Measurements from ENCODE around the gene RNF145.

DNA sequence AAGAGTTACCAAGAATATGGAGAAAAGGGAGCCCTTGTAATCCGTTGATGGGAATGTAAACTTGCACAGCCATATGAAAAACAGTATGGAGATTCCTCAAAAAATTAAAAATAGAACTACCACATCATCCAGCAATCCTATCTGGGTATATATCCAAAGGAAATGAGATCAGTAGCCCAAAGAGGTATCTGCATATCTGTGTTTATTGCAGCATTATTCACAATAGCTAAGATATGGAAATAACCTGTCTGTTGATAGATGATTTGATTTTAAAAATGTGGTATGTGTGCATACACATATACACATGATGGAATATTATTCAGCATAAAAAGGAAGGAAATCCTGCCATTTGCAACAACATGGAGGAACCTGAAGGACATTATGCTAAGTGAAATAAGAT lies 61.4 kb downstream of the RNF145 start:
- TF ChIP-seq EP300 (IDR thresholded peaks at IDR 0.05; ENCODE audit: borderline replicate concordance) (no peak), CEBPB (IDR thresholded peaks at IDR 0.05) (no peak), YY1 (IDR thresholded peaks at IDR 0.05; ENCODE audit: low read depth) (no peak), TAF1 (IDR thresholded peaks at IDR 0.05; ENCODE audit: low read depth) (no peak)
- TF ChIP-seq, protein P1, sequence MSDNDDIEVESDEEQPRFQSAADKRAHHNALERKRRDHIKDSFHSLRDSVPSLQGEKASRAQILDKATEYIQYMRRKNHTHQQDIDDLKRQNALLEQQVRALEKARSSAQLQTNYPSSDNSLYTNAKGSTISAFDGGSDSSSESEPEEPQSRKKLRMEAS (IDR thresholded peaks at IDR 0.05), result no peak
- TF ChIP-seq, protein P2, sequence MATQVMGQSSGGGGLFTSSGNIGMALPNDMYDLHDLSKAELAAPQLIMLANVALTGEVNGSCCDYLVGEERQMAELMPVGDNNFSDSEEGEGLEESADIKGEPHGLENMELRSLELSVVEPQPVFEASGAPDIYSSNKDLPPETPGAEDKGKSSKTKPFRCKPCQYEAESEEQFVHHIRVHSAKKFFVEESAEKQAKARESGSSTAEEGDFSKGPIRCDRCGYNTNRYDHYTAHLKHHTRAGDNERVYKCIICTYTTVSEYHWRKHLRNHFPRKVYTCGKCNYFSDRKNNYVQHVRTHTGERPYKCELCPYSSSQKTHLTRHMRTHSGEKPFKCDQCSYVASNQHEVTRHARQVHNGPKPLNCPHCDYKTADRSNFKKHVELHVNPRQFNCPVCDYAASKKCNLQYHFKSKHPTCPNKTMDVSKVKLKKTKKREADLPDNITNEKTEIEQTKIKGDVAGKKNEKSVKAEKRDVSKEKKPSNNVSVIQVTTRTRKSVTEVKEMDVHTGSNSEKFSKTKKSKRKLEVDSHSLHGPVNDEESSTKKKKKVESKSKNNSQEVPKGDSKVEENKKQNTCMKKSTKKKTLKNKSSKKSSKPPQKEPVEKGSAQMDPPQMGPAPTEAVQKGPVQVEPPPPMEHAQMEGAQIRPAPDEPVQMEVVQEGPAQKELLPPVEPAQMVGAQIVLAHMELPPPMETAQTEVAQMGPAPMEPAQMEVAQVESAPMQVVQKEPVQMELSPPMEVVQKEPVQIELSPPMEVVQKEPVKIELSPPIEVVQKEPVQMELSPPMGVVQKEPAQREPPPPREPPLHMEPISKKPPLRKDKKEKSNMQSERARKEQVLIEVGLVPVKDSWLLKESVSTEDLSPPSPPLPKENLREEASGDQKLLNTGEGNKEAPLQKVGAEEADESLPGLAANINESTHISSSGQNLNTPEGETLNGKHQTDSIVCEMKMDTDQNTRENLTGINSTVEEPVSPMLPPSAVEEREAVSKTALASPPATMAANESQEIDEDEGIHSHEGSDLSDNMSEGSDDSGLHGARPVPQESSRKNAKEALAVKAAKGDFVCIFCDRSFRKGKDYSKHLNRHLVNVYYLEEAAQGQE (IDR thresholded peaks at IDR 0.05; ENCODE audit: low read depth), result no peak
- TF ChIP-seq, protein P3, sequence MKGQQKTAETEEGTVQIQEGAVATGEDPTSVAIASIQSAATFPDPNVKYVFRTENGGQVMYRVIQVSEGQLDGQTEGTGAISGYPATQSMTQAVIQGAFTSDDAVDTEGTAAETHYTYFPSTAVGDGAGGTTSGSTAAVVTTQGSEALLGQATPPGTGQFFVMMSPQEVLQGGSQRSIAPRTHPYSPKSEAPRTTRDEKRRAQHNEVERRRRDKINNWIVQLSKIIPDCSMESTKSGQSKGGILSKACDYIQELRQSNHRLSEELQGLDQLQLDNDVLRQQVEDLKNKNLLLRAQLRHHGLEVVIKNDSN (IDR thresholded peaks at IDR 0.05), result no peak

Data from Ishikawa (cell line).